A673 (cell line): Measurements from ENCODE around the gene MICAL1.

ENCODE experiments used
- CTCF ChIP-seq: fragments of 300-800, 200-600 bp; sonication (generic); conservative IDR thresholded peaks from 2 replicates; pipeline ENCODE4 v1.5.1; 2017; ENCODE audit warnings: low read depth, mild to moderate bottlenecking, antibody characterized with exemption, low read length, moderate library complexity, mixed read lengths
- EZH2 ChIP-seq: fragments of 200-600 bp; sonication (generic); IDR thresholded peaks from 2 replicates; pipeline ENCODE4 v1.6.1; 2017; ENCODE audit warnings: borderline replicate concordance, low read depth, mild to moderate bottlenecking, mixed read lengths, antibody characterized with exemption, low read length; ENCODE audit not compliant: poor library complexity, severe bottlenecking

GRCh38 chr6:109457562-109457996, 2.0 kb upstream of the MICAL1 start:
- TF ChIP-seq CTCF (no peak), EZH2 (no peak)
